Left cardiac atrium (tissue), 4 donors: Measurements from ENCODE around the gene GPR17. TPM values are rescaled to one million over a fixed set of nuclear protein-coding genes. Genes with fewer than 3 reads are reported as not detected.

Source experiments
- ATAC-seq, 2 donors: fragments of 200-7000 bp; cut with Tn5 transposase; one replicate each; pipeline ENCODE4 v1.9.1; 2020; ENCODE audit warnings: mild to moderate bottlenecking in 2 of 2, moderate library complexity in 2 of 2
- DNase-seq: peaks from one replicate; pipeline ENCODE4 v3.0.0-alpha.2; 2020
- intact Hi-C, 2 donors: fragments of 100-400 bp; cut with DNase I; formaldehyde crosslinking; loops; one replicate each; pipeline versions ENCODE4 v1.14.1 to v1.15.1; 2022 to 2023
- total RNA-seq, 2 donors: library from RNA; stranded (reverse); fragmentation: NEBNext Ultra II Directional; extraction: Animal tissue kit (Norgen Biotek cat#: 25700); gene quantifications; one replicate each; pipeline ENCODE4 v1.2.1, GENCODE V29; 2021
- donor health status: DM: no; HTN: yes; CAD: no.
- donor health status: DM: no; HTN: yes; CAD: no; lungs with severe emphysema.
- donor health status: DM: yes; HTN: yes; CAD: no.
- donor health status: Dilated cardiomyopathy.

Gene GPR17
- total RNA-seq, 2 donors from 2014 or later, result 0.24 TPM; not detected in 1

DNA sequence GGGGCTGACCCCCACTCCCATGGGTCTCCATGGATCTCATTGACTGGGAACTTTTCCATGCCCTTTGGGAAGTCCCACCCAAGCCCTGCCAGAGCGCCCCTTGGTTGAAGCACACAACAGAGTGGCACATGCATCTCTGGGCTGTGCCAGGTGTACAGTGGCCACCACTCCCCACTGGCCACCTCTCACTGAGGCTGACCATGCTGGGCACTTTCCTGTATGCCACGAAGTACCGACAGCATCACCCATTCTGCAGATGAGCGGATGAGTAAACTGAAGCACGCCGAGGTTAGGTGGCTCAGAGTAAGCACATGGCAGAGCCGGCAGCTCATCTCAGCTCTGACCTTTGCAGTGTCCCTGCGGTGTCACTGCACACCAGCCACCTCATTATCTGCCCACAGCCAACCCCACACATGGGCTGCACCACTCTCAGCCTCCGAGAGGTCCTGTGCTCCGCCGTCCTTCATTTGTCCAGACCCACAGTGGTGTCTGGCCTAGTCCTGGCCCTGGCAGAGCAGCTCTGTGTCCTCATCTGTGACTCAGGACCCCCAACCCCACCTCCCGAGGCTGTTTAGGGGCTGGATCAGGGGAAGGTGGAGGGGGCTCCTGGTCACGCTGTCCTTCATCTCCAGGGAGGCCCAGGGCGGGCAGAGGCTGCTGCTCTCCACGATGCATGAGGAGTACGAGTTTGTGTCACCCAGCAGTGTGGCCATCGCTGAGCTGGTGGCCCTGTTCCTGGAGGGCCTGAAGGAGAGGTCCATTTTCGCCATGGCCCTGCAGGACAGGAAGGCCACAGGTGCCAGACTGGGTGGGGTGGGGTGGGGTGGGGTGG, 18.0 kb upstream of the GPR17 start:
- intact Hi-C loops, result no loop called here
- ATAC-seq (no peak), DNase-seq (peak; percentile 19)

DNA sequence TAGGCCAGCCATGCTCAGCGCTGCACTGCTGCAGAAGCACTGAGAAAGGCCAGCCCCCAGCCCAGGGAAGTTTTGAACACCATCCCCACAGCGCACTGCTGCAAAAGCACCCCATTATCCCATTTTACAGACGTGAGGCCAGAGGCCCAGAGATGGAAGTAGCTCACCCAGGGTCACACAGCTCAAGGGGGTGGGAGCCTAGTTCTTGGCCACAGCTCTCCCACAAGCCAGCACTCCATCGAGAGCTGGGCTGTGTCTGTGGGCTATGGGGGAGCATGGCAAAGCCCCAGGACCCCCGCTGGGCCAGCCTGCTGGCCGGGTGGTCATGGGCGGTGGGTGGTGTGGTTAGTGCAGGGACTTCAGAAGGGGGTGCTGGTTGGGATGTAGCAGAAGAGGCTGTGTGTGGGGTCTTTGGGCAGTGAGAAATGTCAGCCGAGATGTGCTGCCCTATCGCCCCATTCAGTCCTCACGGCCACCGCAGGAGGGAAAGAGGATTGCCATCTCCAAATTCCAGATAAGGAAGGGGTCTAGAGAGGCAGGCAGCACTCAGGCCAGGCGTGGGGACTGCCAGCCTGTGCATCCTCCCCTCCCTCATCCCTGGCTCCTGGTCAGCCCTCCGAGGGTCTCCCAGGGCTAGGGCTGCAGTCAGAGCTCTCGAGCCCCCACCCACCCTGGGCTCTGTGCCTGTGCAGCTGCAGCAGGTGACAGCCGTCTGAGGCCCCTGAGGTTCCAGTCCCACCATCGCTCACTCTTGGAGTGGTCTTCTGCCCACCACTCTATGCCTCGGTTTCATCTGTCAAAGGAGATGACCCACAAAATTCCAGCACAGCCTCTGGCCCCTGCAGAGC, 17.0 kb upstream of the GPR17 start:
- DNase-seq, result peak; percentile 27
- intact Hi-C loops, result no loop called here
- no peak for ATAC-seq

DNA sequence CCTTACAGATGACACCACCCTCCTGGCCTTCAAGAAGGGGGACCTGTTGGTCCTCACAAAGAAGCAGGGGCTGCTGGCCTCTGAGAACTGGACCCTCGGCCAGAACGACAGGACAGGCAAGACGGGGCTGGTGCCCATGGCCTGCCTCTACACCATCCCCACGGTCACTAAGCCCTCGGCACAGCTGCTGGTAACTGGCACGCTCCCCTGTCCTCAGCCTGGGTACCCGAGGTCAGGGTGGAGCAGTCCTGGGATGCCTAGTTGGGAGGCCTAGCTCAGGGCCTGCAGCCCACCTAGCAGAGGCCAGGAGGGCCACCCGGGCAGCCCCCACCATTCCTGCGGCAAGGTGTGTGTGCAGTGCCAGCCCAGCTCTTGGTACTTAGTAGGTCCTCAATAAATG, 16.3 kb upstream of the GPR17 start:
- peak; percentile 22 for DNase-seq
- no peak for ATAC-seq
- intact Hi-C loops, result no loop called here

DNA sequence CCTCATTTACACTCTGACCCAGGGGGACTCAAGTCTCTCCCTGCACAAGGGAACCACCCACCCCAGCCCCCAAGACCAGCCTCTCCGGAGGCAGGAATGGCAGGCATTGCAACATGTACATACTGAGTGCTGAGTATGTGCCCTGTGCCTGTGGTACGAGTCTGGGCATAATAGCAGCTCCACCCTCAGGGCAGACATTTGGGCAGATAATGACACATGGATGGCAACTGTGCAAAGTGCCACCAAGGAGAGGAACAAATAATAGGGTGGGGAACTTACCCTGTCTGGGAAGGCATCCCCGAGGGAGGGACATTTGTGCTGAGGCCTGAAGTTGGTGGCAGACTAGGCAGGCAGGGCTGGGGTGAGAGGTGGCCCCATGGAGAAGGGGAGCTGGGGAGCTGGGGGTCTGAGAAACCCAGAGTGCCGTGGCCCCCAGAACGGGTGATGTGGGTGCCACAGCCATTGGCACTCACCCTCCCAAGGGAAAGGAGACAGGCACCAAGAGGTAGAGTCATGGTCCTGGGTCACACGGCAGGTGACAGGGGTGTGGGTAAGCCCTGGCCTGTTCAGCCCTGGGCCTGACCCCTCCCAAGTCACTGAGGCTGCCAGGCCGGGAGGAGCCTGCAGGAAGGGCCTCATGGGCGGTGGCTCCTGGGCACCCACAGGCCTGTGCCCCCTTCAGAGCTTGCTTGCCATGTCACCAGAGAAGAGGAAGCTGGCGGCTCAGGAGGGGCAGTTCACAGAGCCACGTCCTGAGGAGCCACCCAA, 15.7 kb upstream of the GPR17 start:
- peak in 1 of 2 donors; percentile 1 for ATAC-seq
- intact Hi-C loops, result no loop called here
- DNase-seq, result no peak

DNA sequence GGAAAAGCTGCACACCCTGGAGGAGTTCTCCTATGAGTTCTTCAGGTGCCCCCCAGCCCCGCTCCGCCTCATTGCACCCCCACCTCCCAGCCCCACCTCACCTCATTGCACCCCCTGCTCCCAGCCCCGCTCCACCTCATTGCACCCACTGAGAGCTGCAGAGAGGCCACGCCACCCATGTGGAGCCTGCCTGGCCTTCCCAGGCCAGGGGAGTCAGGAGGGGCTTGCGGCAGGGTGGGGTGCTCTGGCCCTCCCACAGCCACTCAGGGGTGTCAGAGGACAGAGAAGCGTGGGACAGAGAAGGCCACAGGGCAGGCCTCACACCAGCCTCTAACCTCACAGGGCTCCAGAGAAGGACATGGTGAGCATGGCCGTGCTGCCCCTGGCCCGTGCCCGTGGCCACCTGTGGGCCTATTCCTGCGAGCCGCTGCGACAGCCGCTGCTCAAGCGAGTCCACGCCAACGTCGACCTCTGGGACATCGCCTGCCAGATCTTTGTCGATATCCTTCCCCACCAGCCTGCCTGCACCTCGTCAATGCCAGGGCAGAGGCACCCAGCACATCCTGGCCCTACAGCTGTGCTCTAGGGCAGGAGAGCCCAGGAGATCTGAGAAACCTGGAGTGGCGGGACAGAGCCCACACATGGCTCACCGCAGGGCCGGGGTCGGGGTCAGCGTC, 15.0 kb upstream of the GPR17 start:
- DNase-seq (no peak), ATAC-seq (no peak)
- intact Hi-C loops, result no loop called here

DNA sequence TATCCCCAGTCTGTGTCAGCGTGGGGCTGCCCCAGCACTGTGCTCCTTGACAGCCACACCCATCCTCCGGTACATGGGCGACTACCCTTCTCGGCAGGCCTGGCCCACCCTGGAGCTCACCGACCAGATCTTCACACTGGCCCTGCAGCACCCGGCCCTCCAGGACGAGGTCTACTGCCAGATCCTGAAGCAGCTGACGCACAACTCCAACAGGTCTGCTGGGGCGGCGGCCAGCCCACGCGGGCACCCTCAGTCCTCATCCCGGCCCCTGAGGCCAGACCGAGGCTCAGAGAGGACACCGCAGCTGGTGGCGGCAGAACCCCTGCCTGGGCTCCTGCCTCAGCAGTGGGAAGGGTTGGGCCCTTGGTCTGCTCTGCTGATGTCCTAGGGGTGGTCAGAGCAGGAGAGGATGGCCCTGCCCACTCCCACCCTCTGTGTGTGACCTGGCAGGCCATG, 14.4 kb upstream of the GPR17 start:
- intact Hi-C loops, result no loop called here
- ATAC-seq (peak in 1 of 2 donors; percentile 3), DNase-seq (no peak)

DNA sequence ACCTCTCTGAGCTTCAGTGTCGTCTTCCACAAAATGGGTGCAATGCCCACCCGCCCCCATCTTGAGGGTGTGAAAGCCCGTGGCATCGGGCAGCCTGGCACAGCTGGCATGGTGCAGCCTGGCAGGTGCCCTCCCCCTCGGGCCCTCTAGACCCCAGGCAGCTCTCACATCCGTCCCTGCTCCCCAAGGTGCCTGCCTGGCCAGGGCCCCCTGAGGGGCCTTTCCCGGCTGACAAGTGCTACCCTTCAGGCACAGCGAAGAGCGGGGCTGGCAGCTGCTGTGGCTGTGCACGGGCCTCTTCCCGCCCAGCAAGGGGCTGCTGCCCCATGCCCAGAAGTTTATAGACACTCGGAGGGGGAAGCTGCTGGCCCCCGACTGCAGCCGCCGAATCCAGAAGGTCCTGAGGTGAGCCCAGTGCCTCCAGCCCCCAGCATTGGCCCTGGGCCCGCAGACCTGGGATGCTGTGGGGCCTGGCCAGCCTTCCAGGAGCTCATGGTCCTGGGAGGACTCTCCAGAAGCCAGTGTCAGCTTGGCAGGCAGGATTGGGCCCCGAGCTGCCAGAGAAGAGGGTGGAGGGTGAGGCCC, 13.9 kb upstream of the GPR17 start:
- intact Hi-C loops, result no loop called here
- no peak for ATAC-seq
- no peak for DNase-seq

DNA sequence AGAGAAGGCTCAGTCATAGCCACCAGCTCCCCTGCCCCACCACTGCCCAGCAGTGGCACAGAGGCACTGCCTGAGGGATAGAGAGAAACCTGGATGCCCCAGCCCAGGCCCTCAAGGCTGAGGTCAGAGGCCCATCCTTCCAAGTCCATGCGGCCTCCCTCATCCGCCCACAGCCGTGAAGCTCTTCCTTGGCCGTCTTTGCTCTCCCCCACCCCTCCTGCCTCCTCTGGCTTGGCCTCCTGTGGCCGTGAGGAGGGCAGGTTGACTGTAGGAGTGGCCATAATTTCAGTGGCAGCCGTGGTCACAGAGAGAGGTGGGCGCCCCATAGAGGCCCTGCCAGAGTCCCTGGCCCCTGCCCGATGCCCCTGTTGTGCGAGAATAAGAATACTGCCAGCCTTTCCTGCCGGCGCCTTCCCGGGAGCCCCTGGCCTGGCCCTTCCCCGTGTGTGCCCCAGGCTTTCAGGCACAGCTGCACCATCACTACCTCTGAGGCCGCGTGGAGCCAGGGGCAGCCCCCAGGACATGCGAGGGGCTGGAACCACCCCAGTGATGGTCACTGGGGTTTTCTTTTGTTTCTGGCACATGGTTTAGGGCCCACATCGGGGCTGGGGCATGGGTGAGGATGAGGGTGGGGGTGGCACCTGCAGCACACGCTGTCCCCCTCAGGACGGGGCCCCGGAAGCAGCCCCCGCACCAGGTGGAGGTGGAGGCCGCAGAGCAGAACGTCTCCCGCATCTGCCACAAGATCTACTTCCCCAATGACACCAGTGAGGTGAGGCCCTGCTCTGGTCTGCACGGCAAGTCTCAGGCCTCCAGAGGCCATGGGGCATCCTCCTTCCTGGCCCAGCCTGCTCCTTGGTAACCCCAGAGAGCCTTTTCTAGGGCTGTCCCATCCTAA, 13.1 kb upstream of the GPR17 start:
- intact Hi-C loops, result no loop called here
- no peak for DNase-seq
- ATAC-seq, result no peak

DNA sequence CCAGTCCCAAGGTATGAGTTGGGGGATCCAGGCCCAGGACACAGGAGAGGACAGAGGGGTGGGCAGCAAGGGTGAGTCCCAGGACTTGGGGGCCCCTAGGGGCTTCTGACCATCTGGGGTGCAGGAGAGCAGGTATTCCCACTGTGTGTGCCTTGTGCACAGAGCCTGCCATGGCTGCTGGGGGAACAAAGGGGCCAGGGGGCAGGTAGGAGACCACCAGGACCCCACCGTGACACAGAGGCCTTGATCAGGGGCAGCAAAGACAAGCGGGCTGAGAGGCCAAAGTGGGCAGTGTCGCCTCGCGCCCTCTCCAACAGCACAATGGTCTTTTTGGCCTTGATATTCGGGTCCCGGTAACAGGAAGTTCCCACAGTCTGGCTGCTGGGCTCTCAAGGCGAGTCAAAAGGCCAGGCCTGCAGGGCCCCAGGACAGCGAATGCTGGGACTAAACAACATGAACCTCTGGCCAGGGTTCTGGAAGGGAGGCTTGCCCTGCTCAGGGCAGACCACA, 12.3 kb upstream of the GPR17 start:
- ATAC-seq, result no peak
- intact Hi-C loops, result no loop called here
- DNase-seq, result no peak

DNA sequence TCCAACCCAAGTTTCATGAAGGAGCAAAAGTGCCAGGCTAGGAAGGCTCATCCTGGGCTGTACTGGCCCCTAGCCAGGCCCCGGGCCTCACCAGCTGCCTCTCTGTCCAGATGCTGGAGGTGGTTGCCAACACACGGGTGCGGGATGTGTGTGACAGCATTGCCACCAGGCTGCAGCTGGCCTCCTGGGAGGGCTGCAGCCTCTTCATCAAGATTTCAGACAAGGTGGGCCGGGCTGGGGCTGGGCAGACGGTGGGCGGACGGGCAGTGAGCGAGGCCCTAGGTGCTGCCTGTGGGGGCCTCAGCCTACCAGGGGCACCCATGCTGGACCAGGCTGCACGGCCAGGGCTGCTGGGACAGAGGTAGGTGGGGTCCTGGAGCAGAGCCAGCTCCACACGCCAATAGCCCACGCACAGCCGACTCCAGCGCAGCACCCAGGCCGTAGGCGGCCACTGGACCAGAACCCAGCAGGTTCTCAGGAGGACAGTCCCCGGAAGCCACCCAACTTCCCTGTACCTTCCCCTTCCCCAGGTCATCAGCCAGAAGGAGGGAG, 11.8 kb upstream of the GPR17 start:
- DNase-seq (no peak), ATAC-seq (peak; percentile 0 to 6)
- intact Hi-C loops, result no loop called here

DNA sequence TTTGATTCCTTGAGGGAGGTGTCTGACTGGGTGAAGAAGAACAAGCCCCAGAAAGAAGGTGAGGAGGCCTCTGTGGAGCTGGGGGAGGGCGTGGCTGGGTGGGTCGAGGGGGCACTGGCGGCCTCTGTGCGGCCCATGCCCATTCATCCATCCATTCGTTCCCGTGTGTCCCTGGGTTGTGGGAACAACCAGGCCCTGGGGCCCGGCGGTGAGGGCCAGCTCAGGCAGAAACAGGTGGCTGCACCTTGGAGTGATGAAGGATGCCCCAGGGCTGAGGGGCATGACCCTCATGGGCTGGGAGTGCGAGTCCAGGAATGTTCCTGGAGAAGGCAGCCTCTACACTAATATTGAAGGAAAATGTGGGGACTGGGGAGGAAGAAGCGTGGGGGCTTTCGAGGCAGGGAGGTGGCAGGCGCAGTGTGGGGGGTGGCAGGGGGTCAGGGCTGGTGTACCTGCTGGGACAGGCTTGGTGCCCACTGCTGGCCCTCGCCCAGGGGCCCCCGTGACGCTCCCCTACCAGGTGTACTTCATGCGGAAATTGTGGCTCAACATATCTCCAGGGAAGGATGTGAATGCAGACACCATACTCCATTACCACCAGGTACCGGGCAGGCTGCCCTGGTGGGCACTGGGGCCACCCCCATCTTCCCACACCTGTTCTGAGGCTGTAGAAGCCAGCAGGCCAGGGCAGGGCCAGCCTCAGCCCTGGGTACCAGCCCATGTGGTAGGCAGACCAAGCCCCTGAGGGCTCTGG, 11.2 kb upstream of the GPR17 start:
- DNase-seq, result no peak
- intact Hi-C loops, result no loop called here
- no peak for ATAC-seq

DNA sequence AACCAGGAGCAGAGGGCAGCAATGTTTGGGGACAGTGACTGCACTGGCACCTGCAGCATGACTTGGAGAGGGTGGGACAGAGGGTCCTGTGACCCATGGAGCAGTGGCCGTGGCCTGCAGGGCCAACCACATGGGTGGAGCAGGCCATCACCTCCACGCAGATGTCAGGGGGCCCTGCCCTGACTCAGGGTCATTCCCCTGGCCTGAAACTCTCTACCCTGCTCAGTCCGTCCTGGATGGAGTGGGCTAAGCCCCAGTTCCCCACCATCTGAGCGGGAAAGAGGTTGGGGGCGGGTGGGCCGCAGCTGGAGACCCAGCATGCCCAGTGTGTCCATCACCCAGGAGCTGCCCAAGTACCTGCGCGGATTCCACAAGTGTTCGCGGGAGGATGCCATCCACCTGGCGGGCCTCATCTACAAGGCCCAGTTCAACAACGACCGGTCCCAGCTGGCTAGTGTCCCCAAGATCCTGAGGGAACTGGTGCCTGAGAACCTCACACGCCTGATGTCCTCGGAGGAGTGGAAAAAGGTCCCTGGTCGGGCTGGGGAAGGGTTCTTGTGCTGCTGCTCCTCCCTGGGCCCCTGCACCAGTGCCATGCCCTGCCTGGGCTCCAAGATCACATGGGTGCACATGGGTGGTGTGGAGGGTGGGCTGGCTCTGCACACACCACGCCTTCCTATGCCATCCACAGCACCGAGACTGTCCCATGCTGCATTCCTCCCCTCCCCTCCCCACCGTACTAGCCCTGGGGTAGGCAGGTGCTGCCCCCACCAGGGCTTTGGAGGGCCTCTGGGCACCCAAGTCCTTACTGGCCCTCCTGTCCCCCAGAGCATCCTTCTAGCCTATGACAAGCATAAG, 10.3 kb upstream of the GPR17 start:
- intact Hi-C loops, result no loop called here

DNA sequence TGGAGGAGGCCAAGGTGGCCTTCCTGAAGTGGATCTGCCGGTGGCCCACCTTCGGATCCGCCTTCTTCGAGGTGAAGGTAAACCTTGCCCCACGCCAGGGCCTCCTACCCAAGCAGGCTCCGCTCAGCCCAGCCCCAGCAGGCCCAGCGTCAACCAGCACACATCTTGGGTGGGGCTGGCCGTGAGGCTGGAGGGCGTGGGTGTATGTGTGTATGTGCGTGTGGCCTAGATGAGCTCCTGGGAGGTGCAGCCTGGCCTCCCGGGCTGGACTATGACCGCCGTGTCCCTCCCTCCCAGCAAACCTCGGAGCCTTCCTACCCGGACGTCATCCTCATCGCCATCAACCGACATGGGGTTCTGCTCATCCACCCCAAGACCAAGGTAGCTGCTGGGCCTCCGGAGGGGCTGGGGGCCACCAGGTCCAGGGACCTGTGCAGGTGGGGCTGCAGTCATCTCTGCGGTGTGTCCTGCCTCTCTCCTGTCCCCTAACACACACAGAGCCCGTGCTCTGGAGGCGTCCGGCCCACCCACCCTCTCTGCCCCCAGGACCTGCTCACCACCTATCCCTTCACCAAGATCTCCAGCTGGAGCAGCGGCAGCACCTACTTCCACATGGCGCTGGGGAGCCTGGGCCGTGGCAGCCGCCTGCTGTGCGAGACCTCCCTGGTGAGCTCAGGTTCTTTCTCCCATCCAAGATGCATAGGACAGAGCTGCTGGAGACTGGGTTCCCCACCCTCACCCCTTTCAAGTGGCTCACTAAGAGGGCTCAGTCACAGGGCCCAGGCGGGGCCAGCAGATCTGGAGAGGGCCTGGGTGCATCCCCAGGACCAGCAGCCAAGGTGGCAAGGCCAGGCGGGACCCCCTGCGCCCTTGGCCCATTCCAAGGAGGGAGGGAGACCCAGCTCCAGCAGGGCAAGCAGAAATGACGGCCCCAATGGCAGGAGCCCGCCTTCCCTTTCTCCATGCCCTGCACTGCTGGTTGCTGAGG, 9.4 kb upstream of the GPR17 start:
- intact Hi-C loops, result no loop called here
- DNase-seq (no peak), ATAC-seq (no peak)

More for the DNA sequence above, 10.3 kb upstream of the GPR17 start:
- no peak for DNase-seq
- no peak for ATAC-seq

DNA sequence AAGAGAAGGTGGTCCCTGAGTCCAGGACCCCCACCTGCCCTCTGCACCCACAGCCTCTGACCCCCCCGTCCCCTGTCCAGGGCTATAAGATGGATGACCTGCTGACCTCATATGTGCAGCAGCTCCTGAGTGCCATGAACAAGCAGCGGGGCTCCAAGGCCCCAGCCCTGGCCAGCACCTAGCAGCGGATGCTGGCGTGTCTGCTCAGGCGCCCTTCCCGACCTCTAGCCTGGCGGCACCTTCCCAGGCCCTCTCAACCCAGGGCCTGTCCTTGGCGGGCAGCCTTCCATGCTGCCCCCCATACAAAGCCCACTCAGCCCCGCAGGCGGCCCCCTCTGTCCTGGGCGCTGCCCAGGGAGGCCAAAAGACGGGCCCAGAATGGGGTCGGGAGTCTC, 8.7 kb upstream of the GPR17 start:
- no peak for DNase-seq
- intact Hi-C loops, result no loop called here
- ATAC-seq, result peak in 1 of 2 donors; percentile 2
